Ishikawa (cell line): ENCODE data around the gene TLR2.

Source experiments
- CEBPB ChIP-seq: IDR thresholded peaks from 2 replicates; pipeline ENCODE4 v1.6.1; 2012
- CREB1 ChIP-seq: IDR thresholded peaks from 2 replicates; pipeline ENCODE4 v1.6.1; 2012; ENCODE audit warnings: low read depth
- EGR1 ChIP-seq: IDR thresholded peaks from 2 replicates; pipeline ENCODE4 v1.6.1; 2012
- EP300 ChIP-seq: IDR thresholded peaks from 2 replicates; pipeline ENCODE4 v1.6.1; 2012; ENCODE audit warnings: borderline replicate concordance
- NFIC ChIP-seq: IDR thresholded peaks from 2 replicates; pipeline ENCODE4 v1.6.1; 2012
- RAD21 ChIP-seq: IDR thresholded peaks from 2 replicates; pipeline ENCODE4 v1.6.1; 2012; ENCODE audit warnings: low read depth
- REST ChIP-seq: IDR thresholded peaks from 2 replicates; pipeline ENCODE4 v1.6.1; 2012; ENCODE audit warnings: low read depth, mild to moderate bottlenecking
- TAF1 ChIP-seq: IDR thresholded peaks from 2 replicates; pipeline ENCODE4 v1.6.1; 2012; ENCODE audit warnings: low read depth, mild to moderate bottlenecking
- TCF12 ChIP-seq: IDR thresholded peaks from 2 replicates; pipeline ENCODE4 v1.6.1; 2012; ENCODE audit warnings: low read depth
- TEAD4 ChIP-seq: IDR thresholded peaks from 2 replicates; pipeline ENCODE4 v1.6.1; 2012
- YY1 ChIP-seq: IDR thresholded peaks from 2 replicates; pipeline ENCODE4 v1.6.1; 2012; ENCODE audit warnings: low read depth
- TF ChIP-seq, protein P1 (sequence below): IDR thresholded peaks from 2 replicates; pipeline ENCODE4 v1.6.1; 2012

GRCh38 chr4:153722036-153722435 lies 38.0 kb downstream of the TLR2 start:
- no peak for TF ChIP-seq YY1
- TF ChIP-seq TAF1 = no peak
- TF ChIP-seq, protein P1, sequence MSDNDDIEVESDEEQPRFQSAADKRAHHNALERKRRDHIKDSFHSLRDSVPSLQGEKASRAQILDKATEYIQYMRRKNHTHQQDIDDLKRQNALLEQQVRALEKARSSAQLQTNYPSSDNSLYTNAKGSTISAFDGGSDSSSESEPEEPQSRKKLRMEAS = no peak
- TF ChIP-seq CEBPB = no peak
- TF ChIP-seq RAD21 = no peak
- TF ChIP-seq TEAD4 = no peak
- no peak for TF ChIP-seq NFIC
- no peak for TF ChIP-seq EGR1
- TF ChIP-seq EP300 = no peak
- TF ChIP-seq REST = no peak
- TF ChIP-seq CREB1 = no peak
- TF ChIP-seq TCF12 = no peak
